ENCODE results near the gene NLGN3. TPM values are rescaled to one million over a fixed set of nuclear protein-coding genes. Genes with fewer than 3 reads are reported as not detected.

Gene NLGN3
- total and polyA plus RNA-seq, 2 experiments from 2014 or later = 1.6 to 2.7 TPM

DNA sequence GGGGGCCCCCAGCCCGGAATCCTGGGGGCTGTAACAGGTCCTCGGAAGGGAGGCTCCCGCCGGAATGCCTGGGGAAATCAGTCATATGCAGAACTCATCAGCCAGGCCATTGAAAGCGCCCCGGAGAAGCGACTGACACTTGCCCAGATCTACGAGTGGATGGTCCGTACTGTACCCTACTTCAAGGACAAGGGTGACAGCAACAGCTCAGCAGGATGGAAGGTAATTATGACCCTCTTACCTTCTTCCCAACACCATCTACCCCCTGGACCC lies 47.9 kb upstream of the NLGN3 start:
- H4K20me1 ChIP-seq (ENCODE audit: insufficient read depth, poor library complexity, severe bottlenecking) = no peaks in the 10 kb centered on the region
- WGBS (ENCODE audit: low lambda C conversion rate, missing lambda C conversion rate) = 35% methylated on average over 9 of the region's 9 CpGs
- TF ChIP-seq EZH2 (IDR thresholded peaks at IDR 0.05; ENCODE audit: borderline replicate concordance) (no peak), EZH2phosphoT487 (IDR thresholded peaks at IDR 0.05; ENCODE audit: low read depth, severe bottlenecking, unreplicated experiment) (no peak)
- TF ChIP-seq, protein P1, sequence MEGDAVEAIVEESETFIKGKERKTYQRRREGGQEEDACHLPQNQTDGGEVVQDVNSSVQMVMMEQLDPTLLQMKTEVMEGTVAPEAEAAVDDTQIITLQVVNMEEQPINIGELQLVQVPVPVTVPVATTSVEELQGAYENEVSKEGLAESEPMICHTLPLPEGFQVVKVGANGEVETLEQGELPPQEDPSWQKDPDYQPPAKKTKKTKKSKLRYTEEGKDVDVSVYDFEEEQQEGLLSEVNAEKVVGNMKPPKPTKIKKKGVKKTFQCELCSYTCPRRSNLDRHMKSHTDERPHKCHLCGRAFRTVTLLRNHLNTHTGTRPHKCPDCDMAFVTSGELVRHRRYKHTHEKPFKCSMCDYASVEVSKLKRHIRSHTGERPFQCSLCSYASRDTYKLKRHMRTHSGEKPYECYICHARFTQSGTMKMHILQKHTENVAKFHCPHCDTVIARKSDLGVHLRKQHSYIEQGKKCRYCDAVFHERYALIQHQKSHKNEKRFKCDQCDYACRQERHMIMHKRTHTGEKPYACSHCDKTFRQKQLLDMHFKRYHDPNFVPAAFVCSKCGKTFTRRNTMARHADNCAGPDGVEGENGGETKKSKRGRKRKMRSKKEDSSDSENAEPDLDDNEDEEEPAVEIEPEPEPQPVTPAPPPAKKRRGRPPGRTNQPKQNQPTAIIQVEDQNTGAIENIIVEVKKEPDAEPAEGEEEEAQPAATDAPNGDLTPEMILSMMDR (IDR thresholded peaks at IDR 0.05; ENCODE audit: poor library complexity) = no peak
- H3K4me3 ChIP-seq = peak overlapping the region; percentile 43
- H2AFZ ChIP-seq = no peak overlapping the region
- no peaks in the 10 kb centered on the region for H3K9me3 ChIP-seq (ENCODE audit: low read depth)
- no peaks in the 10 kb centered on the region for H3K36me3 ChIP-seq (replicated peaks; ENCODE audit: insufficient read depth, low read depth)
- H3K27me3 ChIP-seq = no peaks in the 10 kb centered on the region
- H3K4me1 ChIP-seq (ENCODE audit: insufficient read depth) = peaks cover 8% of the 10 kb centered on the region
- no peaks in the 10 kb centered on the region for H3K79me2 ChIP-seq
- H3K4me2 ChIP-seq = peak overlapping the region; percentile 91
- H3K27ac ChIP-seq = peak overlapping the region; percentile 65
- H3K9me2 ChIP-seq (replicated peaks; ENCODE audit: insufficient read depth) = no peaks in the 10 kb centered on the region
- DNase-seq (ENCODE audit: low spot score) = no peak

DNA sequence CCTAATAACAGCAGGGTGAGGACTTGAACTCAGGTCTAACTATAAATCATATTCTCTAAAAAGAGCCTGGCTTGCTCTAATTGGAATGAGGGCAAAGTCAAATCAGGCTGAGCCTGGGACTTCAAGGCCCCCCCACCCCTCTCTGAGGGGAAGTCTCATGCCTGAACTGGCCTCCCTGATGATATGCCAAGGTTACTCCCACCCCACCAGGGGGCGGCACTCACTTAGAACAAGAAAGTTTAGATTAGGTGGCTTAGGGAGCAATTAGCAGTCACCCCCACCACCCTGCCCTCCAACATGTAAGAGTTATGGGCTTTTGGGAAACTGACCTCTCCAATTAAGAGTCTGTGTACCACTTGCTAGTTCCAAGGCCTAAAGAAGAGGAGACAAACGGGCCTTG lies 46.3 kb upstream of the NLGN3 start:
- no peak overlapping the region for H2AFZ ChIP-seq
- peaks cover 21% of the 10 kb centered on the region for H3K4me1 ChIP-seq (ENCODE audit: insufficient read depth)
- H4K20me1 ChIP-seq (ENCODE audit: insufficient read depth, poor library complexity, severe bottlenecking) = no peaks in the 10 kb centered on the region
- TF ChIP-seq, protein P1 (IDR thresholded peaks at IDR 0.05; ENCODE audit: poor library complexity) = peak; percentile 41
- TF ChIP-seq EZH2 (IDR thresholded peaks at IDR 0.05; ENCODE audit: borderline replicate concordance) = no peak
- peak overlapping the region; percentile 91 for H3K4me2 ChIP-seq
- 46% methylated on average over 2 of the region's 2 CpGs for WGBS (ENCODE audit: low lambda C conversion rate, missing lambda C conversion rate)
- no peaks in the 10 kb centered on the region for H3K9me2 ChIP-seq (replicated peaks; ENCODE audit: insufficient read depth)
- peak; percentile 63 for DNase-seq (ENCODE audit: low spot score)
- H3K4me3 ChIP-seq = no peak overlapping the region
- H3K27me3 ChIP-seq = no peaks in the 10 kb centered on the region
- H3K9me3 ChIP-seq (ENCODE audit: low read depth) = no peaks in the 10 kb centered on the region
- no peaks in the 10 kb centered on the region for H3K79me2 ChIP-seq
- no peaks in the 10 kb centered on the region for H3K36me3 ChIP-seq (replicated peaks; ENCODE audit: insufficient read depth, low read depth)
- no peak overlapping the region for H3K27ac ChIP-seq

DNA sequence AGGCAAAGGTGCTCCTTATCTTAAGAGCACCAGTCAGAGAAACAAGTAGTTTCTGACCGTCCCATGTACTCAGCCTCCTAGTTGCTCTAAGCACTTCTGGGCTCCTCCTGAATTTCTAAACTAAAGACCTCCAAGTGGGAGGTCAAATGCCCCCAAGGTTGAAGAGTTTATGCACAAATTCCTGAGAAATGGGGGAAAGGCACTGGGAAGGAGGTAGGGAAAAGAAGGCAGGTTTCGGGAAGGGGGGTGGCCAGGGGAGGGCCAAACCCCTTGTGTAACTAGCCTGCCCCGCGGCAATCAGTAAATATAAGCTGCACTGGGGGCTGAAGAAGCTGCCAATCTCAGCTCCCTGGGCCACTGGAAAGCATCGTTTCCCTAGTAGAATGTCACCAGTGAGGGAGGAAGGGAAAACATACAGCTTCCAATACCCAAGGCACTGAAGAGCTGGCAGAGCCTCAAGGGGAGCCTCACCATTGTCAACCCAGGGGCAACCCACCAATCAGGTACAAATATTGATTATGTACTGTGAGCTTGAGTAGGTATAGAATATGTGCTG lies 45.6 kb upstream of the NLGN3 start:
- Histone ChIP-seq H3K27me3 (no peaks in the 10 kb centered on the region), H3K4me3 (no peak overlapping the region), H4K20me1 (ENCODE audit: insufficient read depth, poor library complexity, severe bottlenecking) (no peaks in the 10 kb centered on the region), H3K9me2 (replicated peaks; ENCODE audit: insufficient read depth) (no peaks in the 10 kb centered on the region), H3K36me3 (replicated peaks; ENCODE audit: insufficient read depth, low read depth) (no peaks in the 10 kb centered on the region), H3K9me3 (ENCODE audit: low read depth) (no peaks in the 10 kb centered on the region), H3K4me1 (ENCODE audit: insufficient read depth) (peaks cover 28% of the 10 kb centered on the region), H3K4me2 (no peak overlapping the region), H3K27ac (no peak overlapping the region), H2AFZ (no peak overlapping the region), H3K79me2 (no peaks in the 10 kb centered on the region)
- TF ChIP-seq EZH2phosphoT487 (IDR thresholded peaks at IDR 0.05; ENCODE audit: low read depth, severe bottlenecking, unreplicated experiment) (no peak), EZH2 (IDR thresholded peaks at IDR 0.05; ENCODE audit: borderline replicate concordance) (no peak)
- TF ChIP-seq, protein P1 (IDR thresholded peaks at IDR 0.05; ENCODE audit: poor library complexity) = no peak
- DNase-seq (ENCODE audit: low spot score) = no peak
- 71% methylated on average over 4 of the region's 5 CpGs for WGBS (ENCODE audit: low lambda C conversion rate, missing lambda C conversion rate)

GRCh38 chrX:71099736-71100135 lies 44.9 kb upstream of the NLGN3 start:
- Histone ChIP-seq H3K36me3 (replicated peaks; ENCODE audit: insufficient read depth, low read depth) (no peaks in the 10 kb centered on the region), H4K20me1 (ENCODE audit: insufficient read depth, poor library complexity, severe bottlenecking) (no peaks in the 10 kb centered on the region), H3K27ac (no peak overlapping the region), H3K27me3 (no peaks in the 10 kb centered on the region), H3K4me2 (no peak overlapping the region), H3K9me3 (ENCODE audit: low read depth) (no peaks in the 10 kb centered on the region), H3K79me2 (no peaks in the 10 kb centered on the region), H2AFZ (no peak overlapping the region), H3K9me2 (replicated peaks; ENCODE audit: insufficient read depth) (no peaks in the 10 kb centered on the region), H3K4me1 (ENCODE audit: insufficient read depth) (peaks cover 32% of the 10 kb centered on the region), H3K4me3 (no peak overlapping the region)
- DNase-seq (ENCODE audit: low spot score) = no peak
- 57% methylated on average over 4 of the region's 4 CpGs for WGBS (ENCODE audit: low lambda C conversion rate, missing lambda C conversion rate)
- no peak for TF ChIP-seq EZH2 (IDR thresholded peaks at IDR 0.05; ENCODE audit: borderline replicate concordance)
- TF ChIP-seq EZH2phosphoT487 (IDR thresholded peaks at IDR 0.05; ENCODE audit: low read depth, severe bottlenecking, unreplicated experiment) = no peak
- TF ChIP-seq, protein P1 (IDR thresholded peaks at IDR 0.05; ENCODE audit: poor library complexity) = no peak

Data from hepatocyte (in vitro differentiated cells).